Choroid plexus epithelial cell (primary cell): Measurements from ENCODE around the gene TSFM.
A peak's percentile ranks its signal among the peaks of the same experiment; 100 is the strongest.

Source experiments
- DNase-seq: peaks from one replicate; pipeline ENCODE4 v3.0.0-alpha.2; 2010; ENCODE audit warnings: low read depth
- H3K4me3 ChIP-seq: 2 replicates; pipeline ENCODE4 v1.5.1; 2011; ENCODE audit warnings: low read depth, mild to moderate bottlenecking, control low read depth, low read length, moderate library complexity
- TF ChIP-seq, protein P1 (sequence below): conservative IDR thresholded peaks from 2 replicates; pipeline ENCODE4 v1.5.1; 2011; ENCODE audit warnings: low read depth, mild to moderate bottlenecking, control low read depth, inconsistent platforms, low read length, moderate library complexity

The TSFM gene

DNA sequence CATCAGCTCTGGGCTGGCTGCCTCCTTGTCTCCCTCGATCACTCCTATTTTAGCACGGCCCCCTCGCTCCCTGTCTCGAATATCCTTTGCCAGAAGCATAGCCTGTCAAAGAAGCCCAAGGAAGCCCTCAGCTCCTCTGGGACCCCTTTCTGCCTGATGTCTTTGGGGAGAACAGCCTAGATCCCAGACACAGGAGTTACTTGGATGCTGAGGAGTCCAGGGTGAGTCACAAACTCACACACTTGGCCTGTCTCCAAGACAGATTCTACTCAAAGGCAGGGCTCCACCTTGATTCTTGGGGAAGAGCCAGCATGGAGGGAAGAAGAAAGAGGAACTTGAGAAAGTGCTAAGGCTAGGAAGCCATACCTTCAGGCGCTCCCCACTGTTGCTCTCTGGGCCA lies 27.9 kb downstream of the TSFM start:
- TF ChIP-seq, protein P1, sequence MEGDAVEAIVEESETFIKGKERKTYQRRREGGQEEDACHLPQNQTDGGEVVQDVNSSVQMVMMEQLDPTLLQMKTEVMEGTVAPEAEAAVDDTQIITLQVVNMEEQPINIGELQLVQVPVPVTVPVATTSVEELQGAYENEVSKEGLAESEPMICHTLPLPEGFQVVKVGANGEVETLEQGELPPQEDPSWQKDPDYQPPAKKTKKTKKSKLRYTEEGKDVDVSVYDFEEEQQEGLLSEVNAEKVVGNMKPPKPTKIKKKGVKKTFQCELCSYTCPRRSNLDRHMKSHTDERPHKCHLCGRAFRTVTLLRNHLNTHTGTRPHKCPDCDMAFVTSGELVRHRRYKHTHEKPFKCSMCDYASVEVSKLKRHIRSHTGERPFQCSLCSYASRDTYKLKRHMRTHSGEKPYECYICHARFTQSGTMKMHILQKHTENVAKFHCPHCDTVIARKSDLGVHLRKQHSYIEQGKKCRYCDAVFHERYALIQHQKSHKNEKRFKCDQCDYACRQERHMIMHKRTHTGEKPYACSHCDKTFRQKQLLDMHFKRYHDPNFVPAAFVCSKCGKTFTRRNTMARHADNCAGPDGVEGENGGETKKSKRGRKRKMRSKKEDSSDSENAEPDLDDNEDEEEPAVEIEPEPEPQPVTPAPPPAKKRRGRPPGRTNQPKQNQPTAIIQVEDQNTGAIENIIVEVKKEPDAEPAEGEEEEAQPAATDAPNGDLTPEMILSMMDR, result no peak
- DNase-seq, result peak; percentile 73
- no peak overlapping the region for H3K4me3 ChIP-seq

- DNase-seq, result no peak
- H3K4me3 ChIP-seq, result no peak overlapping the region
- TF ChIP-seq, protein P1, result no peak
Observed at GRCh38 chr12:57811028-57811755, 28.6 kb downstream of the TSFM start.

DNA sequence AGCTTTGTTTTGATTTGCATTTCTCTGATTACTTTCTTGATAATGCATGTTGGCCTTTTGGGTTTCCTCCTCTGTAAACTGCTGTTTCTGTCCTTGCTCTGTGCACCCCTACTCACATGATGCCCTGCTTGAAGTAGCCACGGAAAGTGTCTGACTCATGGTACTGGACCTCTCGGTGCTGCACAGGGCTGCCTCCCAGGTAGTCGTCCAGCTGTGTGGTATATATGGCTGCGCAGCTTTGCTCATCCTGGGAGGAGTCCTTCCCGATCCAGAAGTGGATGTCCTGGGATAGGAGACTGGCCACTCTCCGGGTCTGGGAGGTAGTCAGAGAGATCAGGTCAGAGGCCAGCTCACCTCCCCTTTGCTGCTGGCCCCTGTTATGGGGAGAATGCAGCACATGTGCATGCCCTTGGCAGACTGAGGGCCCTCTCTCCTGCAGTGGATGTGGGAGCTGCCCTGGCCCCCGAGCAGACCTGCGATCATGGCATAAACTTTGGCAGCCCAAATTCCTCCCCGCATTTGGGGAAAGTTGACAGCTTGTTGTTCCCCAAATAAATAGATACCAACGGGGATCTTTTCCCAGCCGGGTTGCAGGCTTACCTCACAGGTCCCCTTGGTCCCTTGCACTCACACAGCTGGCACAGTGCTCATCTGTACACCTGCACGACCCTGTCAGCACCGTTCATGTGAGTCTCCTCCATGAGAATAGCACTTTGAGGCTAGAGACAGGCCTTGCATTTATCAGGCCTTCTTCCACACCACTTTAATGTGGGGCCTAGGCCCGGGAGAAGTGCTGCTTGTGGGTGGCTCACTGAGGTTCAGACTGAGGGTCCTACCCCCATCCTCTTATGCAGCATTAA lies 30.8 kb downstream of the TSFM start:
- no peak overlapping the region for H3K4me3 ChIP-seq

DNA sequence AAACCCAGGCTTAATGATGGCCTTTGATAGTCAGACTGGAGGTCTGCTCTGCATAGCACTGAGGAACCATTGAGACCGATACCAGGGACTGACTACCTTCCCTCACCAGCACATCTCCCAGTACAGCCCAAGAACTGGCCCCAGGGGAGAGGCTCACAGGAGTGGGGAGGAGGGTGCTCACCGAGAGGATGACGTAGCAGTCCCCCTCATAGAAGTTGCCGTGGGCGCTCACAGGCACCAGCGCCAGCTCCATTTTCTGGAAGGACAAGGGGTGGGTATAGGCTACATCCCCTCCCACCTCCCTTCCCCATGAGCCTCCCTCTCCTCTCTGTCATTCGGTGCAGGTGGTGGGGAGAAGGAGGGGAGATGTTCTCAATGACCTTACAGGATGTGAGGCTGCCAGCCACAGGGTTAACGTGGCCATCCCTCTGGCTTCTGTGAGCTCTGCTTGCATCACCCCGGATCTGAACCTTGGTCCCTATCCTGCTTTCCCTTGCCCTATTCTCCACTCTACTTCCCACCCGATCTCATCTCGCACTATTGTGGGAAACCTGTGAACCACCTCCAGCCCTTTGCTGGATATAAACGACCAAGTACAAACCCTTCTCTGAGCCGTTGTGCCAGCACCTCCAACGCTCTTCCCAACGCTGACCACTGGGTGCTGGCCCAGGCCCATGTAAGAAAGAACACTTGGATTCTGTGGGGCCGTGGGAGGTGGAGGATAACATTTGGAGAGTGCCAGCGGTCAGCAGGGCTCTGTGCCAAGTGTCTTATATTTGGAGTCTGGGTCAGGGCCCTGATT lies 31.6 kb downstream of the TSFM start:
- H3K4me3 ChIP-seq, result no peak overlapping the region
- DNase-seq, result peak; percentile 42
- TF ChIP-seq, protein P1, result peak; percentile 32

More for the DNA sequence above, 30.8 kb downstream of the TSFM start:
- TF ChIP-seq, protein P1, result no peak
- peak; percentile 65 for DNase-seq

GRCh38 chr12:57815177-57816000 lies 32.8 kb downstream of the TSFM start:
- no peak for DNase-seq
- TF ChIP-seq, protein P1, result peak; percentile 41
- H3K4me3 ChIP-seq, result no peak overlapping the region

- H3K4me3 ChIP-seq, result no peak overlapping the region
- no peak for DNase-seq
- TF ChIP-seq, protein P1, result no peak
Observed at GRCh38 chr12:57816001-57816854, 33.6 kb downstream of the TSFM start.
